NCI-H2227 treated with DMSO at 0.1 percent for 48 hours (cell line): Measurements from ENCODE around the gene FTCDNL1.

ENCODE experiments used
- DNase-seq: peaks from one replicate; lab custom pipeline; 2025; lab: John Stamatoyannopoulos, UW

Gene FTCDNL1

GRCh38 chr2:199850718-199851500 is at the start of gene FTCDNL1:
Gene FTCDNL1 (minus strand): TSS chr2:199851192. CDS start chr2:199848962, 2,230 bp downstream.
- peak; percentile 74 for DNase-seq

DNA sequence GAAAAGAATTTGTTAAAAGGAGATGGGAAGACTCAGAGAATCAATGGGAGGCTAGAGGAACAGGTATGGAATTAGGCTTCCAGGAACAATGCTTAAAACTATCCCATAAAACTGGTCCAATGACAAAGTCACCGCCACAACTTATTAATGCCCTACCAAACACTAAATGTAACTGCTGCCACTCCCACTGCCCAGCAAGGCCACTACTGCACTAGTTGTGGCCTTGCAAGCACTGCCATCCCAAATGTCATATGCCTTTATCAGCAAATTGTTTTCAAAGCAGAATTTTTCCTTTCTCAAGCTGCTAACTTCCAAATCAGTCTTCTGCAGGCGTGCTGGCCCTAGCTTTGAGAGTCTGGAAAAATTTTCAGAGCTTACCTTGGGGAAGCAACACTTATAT is 45.6 kb upstream of the FTCDNL1 start:
- no peak for DNase-seq

DNA sequence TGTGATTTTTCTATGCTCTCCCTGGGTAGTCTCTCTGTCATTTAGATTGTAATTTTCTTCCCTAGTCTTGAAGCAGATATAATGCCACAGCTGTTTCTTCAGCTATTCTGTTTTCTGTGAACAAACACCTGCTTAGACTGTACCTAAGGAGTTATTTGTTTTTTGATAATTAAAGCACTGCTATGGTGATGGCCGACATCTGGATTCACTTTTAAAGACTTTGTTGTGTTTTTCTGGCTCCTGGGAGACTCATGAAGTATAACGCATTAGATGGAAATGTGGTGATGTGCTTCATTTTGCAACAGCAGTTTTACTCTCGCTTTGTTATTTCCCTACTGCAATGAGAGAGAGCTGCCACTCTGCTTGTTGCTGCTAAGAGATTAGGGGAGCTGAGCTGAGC is 44.4 kb upstream of the FTCDNL1 start:
- no peak for DNase-seq

GRCh38 chr2:199883474-199884212 is 32.7 kb upstream of the FTCDNL1 start:
- DNase-seq = no peak

DNA sequence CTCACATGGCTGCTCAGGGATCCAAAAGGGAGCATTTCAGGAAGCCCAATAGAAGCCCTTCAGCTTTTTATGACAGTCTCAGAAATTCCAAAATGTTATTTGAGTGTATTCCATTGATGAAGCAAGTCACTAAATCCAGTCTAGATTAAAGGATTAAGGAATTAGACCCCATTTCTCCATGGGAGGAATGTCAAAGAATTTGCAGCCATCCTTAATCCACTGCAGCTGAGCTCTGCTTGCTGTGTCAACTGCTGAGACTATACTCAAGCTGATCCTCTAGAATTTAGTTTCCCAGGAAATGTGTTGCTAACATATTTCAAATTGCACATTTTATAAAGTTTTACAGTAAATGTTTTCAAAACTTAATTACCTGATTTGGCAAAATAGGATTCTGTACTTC is 31.7 kb upstream of the FTCDNL1 start:
- no peak for DNase-seq

DNA sequence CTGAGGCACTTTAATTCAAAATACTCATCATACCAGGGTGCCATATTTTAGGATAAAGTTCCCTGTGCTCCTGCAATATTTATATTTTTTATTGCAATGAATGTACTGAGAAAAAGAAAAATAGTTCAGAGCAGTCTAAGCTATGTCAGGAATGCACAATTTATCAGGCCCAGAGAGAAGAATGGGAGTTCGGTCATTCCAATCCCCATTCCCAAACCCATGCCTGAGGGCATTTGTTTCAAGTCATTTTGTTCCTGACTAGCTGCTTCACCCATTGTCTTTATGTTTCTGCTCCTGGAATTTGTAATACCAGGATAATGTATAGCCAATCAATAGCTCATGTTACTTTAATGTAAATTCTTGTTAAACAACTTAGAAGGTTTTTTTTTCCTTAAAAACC is 24.4 kb upstream of the FTCDNL1 start:
- no peak for DNase-seq

- no peak for DNase-seq
Observed at GRCh38 chr2:199874209-199874608, 23.2 kb upstream of the FTCDNL1 start.

DNA sequence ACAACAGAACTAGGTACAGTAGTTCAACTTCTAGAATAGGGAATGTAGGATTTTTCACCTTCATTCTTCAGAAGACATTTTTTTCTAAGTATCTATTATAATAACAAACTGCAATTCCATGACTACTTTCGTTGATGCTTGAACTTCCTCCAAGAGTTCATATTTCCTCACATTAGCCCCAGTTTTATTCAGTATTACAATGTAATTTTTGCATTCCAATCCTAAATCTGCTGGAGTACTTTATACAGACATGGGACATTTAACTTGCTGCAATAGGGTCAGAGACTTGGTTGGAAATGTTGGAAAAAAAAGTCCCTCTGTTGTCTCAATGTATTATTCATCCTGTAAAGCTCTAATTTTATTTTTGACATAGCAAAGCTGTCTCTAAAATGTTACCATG is 19.6 kb upstream of the FTCDNL1 start:
- DNase-seq = no peak

DNA sequence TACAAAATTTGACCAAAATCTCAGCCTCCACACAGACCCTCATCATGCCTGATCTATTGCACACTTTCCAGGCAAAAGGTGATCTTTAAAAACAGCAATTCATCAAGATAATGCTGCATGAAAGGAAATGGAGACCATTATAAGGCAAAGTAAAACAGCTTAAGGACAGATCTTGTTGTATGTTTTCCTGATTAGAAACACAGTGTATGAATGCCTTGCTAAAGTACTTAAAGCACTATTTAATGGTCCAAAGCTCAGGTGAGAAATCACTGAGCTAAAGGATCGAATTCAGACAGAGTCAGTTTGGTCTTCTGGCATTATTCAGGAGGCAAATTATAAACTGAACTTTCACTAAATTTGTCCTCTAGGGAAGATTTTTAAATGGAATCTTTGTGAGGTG is 18.7 kb upstream of the FTCDNL1 start:
- no peak for DNase-seq

DNA sequence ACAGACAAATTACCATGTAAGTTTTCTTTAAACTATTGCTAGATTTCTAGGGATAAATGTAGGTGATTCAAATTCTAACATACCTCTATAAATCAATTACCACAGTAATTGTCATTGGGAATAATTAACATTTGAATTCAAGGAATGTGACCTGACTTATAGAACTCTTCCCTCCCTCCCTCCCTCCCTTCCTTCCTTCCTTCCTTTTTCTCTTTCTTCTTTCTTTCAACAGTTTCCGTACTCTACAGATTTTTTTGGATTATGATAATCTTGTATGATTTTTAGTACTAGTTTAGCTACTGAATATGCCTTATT is 18.2 kb upstream of the FTCDNL1 start:
- DNase-seq = no peak

DNA sequence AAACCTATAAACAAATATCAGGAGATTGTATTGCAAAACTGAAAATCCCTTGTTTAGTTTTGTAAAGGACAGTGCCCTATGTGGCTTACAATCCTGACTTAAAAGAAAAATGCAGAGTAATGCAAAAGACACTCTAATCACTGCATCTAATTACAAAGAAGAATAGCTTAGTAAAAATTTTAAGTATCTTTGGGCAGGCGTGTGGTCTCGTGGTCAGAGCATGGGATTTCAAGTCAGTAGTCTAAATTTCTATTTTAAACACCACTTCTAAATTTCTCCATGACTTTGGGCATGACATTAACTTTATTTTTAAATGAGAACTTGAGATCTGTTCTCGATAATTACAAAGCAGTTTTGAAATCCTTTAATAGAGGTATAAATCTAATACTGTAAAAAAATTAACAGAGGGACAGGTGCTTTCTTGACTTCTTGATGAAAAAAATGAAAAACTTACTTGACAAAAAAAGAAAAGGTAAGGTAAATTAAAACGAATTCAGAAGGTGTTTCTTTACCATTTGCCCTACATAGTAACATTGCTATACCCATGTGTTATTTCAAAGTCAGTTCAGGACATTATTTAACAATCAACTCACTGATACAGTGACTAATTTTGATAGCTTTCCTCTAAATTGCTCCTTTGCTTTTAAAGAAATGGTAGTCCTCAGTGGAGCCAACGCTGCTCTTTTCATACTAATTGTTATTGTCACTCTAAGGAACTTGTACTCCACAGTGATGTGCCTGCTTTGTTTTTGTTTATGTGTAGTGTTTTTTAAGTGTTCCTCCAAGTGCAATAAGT is 17.6 kb upstream of the FTCDNL1 start:
- no peak for DNase-seq

DNA sequence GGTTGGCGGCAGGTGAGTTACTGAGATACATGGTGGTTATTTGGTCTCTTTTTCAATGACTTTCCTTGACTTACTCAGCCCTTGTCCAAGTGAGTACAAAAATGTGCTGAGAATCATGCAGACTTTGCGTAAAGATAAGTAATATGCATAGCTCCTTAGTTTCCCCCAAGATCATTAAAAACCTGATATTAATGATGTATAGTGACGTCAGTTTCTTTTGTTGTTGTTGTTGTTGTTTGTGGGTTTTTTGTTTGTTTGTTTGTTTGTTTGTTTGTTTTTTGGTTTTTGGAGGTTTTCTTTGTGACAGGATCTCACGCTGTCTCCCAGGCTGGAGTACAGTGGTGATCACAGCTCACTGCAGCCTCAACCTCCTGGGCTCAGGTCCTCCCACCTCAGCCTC is 14.9 kb upstream of the FTCDNL1 start:
- no peak for DNase-seq

- no peak for DNase-seq
Observed at GRCh38 chr2:199862788-199863187, 11.8 kb upstream of the FTCDNL1 start.

DNA sequence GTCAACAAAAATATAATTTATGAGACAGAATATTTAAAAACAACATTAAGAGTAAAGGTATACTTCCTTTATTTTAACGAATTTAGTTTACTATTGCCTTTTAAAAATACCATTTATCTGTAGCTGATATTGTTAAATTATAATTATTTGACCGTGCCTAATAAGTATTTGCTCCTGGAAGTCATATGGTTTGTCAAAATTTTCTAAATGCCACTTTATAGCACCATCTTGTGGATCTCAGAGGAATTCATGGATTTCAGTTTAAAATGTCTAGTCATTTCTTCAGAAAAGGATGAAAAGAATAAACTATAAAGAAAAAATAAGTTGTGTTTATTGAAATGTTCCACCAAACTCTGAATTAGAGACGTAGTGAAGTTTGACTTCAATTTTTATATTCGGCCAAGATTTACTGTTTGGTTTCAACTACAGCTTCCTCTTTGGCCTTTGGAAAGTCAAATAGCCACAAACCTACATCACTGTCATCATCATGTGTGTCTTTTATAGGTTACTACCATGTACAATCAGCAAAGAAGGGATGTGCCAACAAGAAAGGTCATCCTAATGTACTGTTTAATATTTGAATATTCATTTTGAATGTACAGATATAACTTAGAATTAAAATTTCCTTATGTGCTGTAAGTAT is 10.3 kb upstream of the FTCDNL1 start:
- peak; percentile 62 for DNase-seq

- DNase-seq = no peak
Observed at GRCh38 chr2:199855812-199856211, 4.8 kb upstream of the FTCDNL1 start.

DNA sequence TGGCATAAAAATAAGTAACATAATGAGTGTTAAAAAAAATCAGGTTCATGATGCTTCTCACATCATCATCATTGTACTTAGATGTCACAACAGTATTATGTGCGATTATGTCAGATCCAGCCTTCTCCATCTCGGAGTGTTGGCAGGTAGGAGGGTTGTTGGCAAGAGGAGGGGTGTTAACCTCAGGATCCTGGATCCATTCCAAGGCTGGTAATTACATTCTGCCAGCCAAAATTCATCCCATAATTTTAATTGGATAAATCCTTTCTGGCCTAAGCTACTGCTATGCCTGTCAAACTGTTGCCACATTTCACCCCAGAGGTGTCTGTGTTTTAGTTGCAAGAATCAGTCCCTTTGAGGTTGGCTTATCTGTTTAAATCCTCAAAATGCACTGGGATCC is 891 bp upstream of the FTCDNL1 start:
- DNase-seq = peak; percentile 28

GRCh38 chr2:199851501-199851810 is 464 bp upstream of the FTCDNL1 start:
- no peak for DNase-seq

DNA sequence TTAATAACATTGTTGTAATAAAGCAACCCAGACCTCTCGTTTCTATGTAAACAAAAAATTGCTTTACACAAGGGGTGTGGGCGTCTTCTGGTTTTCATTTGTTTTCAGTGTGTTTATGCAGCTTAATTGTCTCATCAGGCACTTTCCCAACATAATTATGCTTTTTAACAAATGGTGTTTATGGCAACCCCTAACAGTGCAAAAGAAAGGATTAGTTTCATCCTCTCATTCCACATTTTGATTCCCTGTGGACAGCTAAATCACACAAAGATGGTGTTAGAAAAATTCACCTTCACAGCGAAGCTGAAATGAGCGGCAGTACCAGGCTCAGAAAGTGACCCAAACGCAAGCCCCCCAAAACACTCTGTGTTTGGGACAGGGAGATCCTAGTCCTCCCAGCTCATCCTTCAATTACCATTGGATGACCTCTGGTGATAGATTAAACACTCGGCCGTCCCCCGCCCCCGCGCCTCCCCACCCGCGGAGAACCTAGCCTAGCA is 724 bp downstream of the FTCDNL1 start:
- no peak for DNase-seq

- no peak for DNase-seq
Observed at GRCh38 chr2:199848389-199849130, 2.4 kb downstream of the FTCDNL1 start.

DNA sequence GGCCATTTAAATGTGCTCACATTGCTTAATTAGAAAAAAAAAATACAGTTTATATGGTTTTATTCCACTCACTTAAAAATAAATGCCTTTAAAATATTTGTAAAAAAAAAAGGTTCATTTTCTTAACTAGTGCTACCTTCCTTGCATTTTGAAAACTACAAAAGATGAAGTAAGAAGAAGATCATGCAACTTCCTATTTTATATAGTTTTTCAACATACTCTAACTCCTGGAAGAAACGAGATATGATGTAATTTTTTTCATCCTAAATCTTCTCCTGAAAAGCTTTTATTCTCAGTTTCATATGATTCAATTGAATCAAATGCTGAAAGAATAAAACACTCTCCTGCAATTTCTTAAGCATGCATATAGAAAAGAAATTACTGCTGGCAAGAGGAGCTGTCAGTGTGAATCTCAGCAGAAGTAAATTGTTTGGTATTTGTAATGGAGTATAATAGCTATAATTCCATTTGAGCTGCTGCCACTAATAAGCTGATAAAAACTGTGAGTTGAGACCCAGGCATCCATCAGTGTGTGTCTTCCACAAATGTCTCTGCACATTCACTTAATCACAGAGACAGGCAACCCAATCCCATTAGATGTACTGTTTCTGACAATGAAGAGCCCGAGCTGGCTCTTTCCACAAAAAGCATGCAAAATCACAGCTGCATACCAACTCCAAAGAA is 3.7 kb downstream of the FTCDNL1 start:
- DNase-seq = peak; percentile 70
